IMR-90 (cell line): ENCODE results near the gene HNRNPM. TPM values are rescaled to one million over a fixed set of nuclear protein-coding genes. Genes with fewer than 3 reads are reported as not detected.

Experiments used
- ATAC-seq: fragments of 200-7000 bp; cut with Tn5 transposase; 2 replicates; pipeline ENCODE4 v1.9.1; 2020; ENCODE audit warnings: low read depth, mild to moderate bottlenecking, moderate library complexity
- BruUV-seq: library from RNA; stranded (reverse); fragments of 400-500 nt; replicated peaks from 2 replicates; lab custom pipeline; 2021; lab: Mats Ljungman, UMichigan
- CTCF ChIA-PET: fragments of 300-600 bp; formaldehyde crosslinking; extraction: SDS; loops from one replicate; lab custom pipeline; 2021; ENCODE audit warnings: antibody characterized with exemption; lab: Yijun Ruan, JAX
- POLR2A ChIA-PET: fragments of 300-600 bp; sonication (Branson Sonifier 250); formaldehyde crosslinking; loops from one replicate; lab custom pipeline; 2022; ENCODE audit warnings: antibody characterized with exemption; ENCODE audit not compliant: unreplicated experiment; lab: Charles Lee
- DNase-seq: peaks from one replicate; pipeline ENCODE4 v3.0.0; 2013
- H2AFZ ChIP-seq: replicated peaks from 2 replicates; pipeline ENCODE3; 2013; ENCODE audit warnings: low read length, mild to moderate bottlenecking; ENCODE audit not compliant: poor library complexity
- H2AK5ac ChIP-seq: 2 replicates; pipeline ENCODE4 v1.6.1; 2013; ENCODE audit warnings: low read depth, low read length, inconsistent platforms
- H2AK9ac ChIP-seq: replicated peaks from 2 replicates; pipeline ENCODE3; 2013; ENCODE audit warnings: mild to moderate bottlenecking, low read depth, low read length, moderate library complexity; ENCODE audit not compliant: poor library complexity
- H2BK120ac ChIP-seq: 2 replicates; pipeline ENCODE4 v1.6.1; 2013; ENCODE audit warnings: low read depth, low read length, inconsistent platforms
- H2BK15ac ChIP-seq: 3 replicates; pipeline ENCODE4 v1.6.1; 2013; ENCODE audit warnings: low read depth, low read length, inconsistent platforms
- H2BK20ac ChIP-seq: 2 replicates; pipeline ENCODE4 v1.6.1; 2013; ENCODE audit warnings: low read depth, mild to moderate bottlenecking, inconsistent platforms, low read length, moderate library complexity
- H2BK5ac ChIP-seq: 2 replicates; pipeline ENCODE4 v1.6.1; 2013; ENCODE audit warnings: mild to moderate bottlenecking, low read depth, low read length, inconsistent platforms; ENCODE audit not compliant: poor library complexity, severe bottlenecking
- H3K14ac ChIP-seq: replicated peaks from 2 replicates; pipeline ENCODE4 v1.6.1; 2013; ENCODE audit warnings: low read depth, low read length, inconsistent platforms
- H3K18ac ChIP-seq: 2 replicates; pipeline ENCODE4 v1.6.1; 2013; ENCODE audit warnings: low read depth, low read length, control low read depth
- H3K23ac ChIP-seq: 2 replicates; pipeline ENCODE4 v1.6.1; 2013; ENCODE audit warnings: low read depth, low read length, inconsistent platforms
- H3K27ac ChIP-seq: 2 replicates; pipeline ENCODE4 v1.5.1; 2013; ENCODE audit warnings: mild to moderate bottlenecking, control low read depth, low read length; ENCODE audit not compliant: insufficient read depth
- H3K27me3 ChIP-seq: 2 replicates; pipeline ENCODE4 v1.6.1; 2013; ENCODE audit warnings: low read length; ENCODE audit not compliant: control insufficient read depth, insufficient read depth
- H3K36me3 ChIP-seq: 2 replicates; pipeline ENCODE4 v1.6.1; 2013; ENCODE audit warnings: low read length, mixed read lengths; ENCODE audit not compliant: control insufficient read depth, insufficient read depth
- H3K4ac ChIP-seq: 2 replicates; pipeline ENCODE4 v1.6.1; 2013; ENCODE audit warnings: low read depth, low read length, inconsistent platforms
- H3K4me1 ChIP-seq: 2 replicates; pipeline ENCODE4 v1.6.1; 2013; ENCODE audit warnings: low read length, mixed read lengths; ENCODE audit not compliant: control insufficient read depth, insufficient read depth
- H3K4me2 ChIP-seq: 2 replicates; pipeline ENCODE4 v1.6.1; 2013; ENCODE audit warnings: low read depth, mild to moderate bottlenecking, control low read depth, low read length, moderate library complexity
- H3K4me3 ChIP-seq: 2 replicates; pipeline ENCODE4 v1.5.1; 2013; ENCODE audit warnings: low read depth, mild to moderate bottlenecking, control low read depth, low read length, moderate library complexity; ENCODE audit not compliant: insufficient read depth
- H3K56ac ChIP-seq: 2 replicates; pipeline ENCODE4 v1.6.1; 2013; ENCODE audit warnings: low read length, inconsistent platforms; ENCODE audit not compliant: insufficient read depth; ENCODE audit errors: extremely low read depth
- H3K79me1 ChIP-seq, 2 experiments: 2 replicates each; pipeline ENCODE4 v1.6.1; 2013; ENCODE audit warnings: low read length in 2 of 2, inconsistent platforms in 1 of 2, low read depth in 1 of 2
- H3K9ac ChIP-seq: 2 replicates; pipeline ENCODE4 v1.6.1; 2013; ENCODE audit warnings: low read depth, low read length, control low read depth
- H3K9me1 ChIP-seq: 2 replicates; pipeline ENCODE4 v1.6.1; 2013; ENCODE audit warnings: low read length, inconsistent platforms; ENCODE audit not compliant: insufficient read depth
- H3K9me3 ChIP-seq: 2 replicates; pipeline ENCODE4 v1.6.1; 2013; ENCODE audit warnings: low read length; ENCODE audit not compliant: control insufficient read depth, insufficient read depth
- H4K20me1 ChIP-seq: 2 replicates; pipeline ENCODE4 v1.6.1; 2013; ENCODE audit warnings: low read length, inconsistent platforms; ENCODE audit not compliant: insufficient read depth
- H4K5ac ChIP-seq: 2 replicates; pipeline ENCODE4 v1.6.1; 2013; ENCODE audit warnings: mild to moderate bottlenecking, low read depth, low read length, control low read depth
- H4K8ac ChIP-seq, 2 experiments: 2 replicates each; pipeline ENCODE4 v1.6.1; 2013; ENCODE audit warnings: low read depth in 2 of 2, low read length in 2 of 2, control low read depth in 1 of 2, inconsistent platforms in 1 of 2
- H4K91ac ChIP-seq: 2 replicates; pipeline ENCODE4 v1.6.1; 2013; ENCODE audit warnings: low read depth, low read length, inconsistent platforms; ENCODE audit not compliant: insufficient read depth
- BHLHE40 ChIP-seq: fragments of 150-350 bp; IDR thresholded peaks from 2 replicates; pipeline ENCODE4 v1.6.1; 2016; ENCODE audit warnings: mild to moderate bottlenecking, low read depth, low read length
- CEBPB ChIP-seq: IDR thresholded peaks from 2 replicates; pipeline ENCODE4 v1.6.1; 2012; ENCODE audit warnings: low read depth, low read length, improper control_type of control experiment
- CHD1 ChIP-seq: IDR thresholded peaks from 2 replicates; pipeline ENCODE4 v1.6.1; 2012; ENCODE audit warnings: low read depth, low read length, improper control_type of control experiment
- FOS ChIP-seq: fragments of 150-350 bp; IDR thresholded peaks from 2 replicates; pipeline ENCODE4 v1.6.1; 2016; ENCODE audit warnings: low read depth, low read length
- MAFK ChIP-seq: IDR thresholded peaks from 2 replicates; pipeline ENCODE4 v1.6.1; 2012; ENCODE audit warnings: low read depth, low read length, improper control_type of control experiment
- MAZ ChIP-seq: IDR thresholded peaks from 2 replicates; pipeline ENCODE4 v1.6.1; 2012; ENCODE audit warnings: low read depth, mild to moderate bottlenecking, low read length, improper control_type of control experiment, moderate library complexity, borderline replicate concordance
- MXI1 ChIP-seq: IDR thresholded peaks from 2 replicates; pipeline ENCODE4 v1.6.1; 2012; ENCODE audit warnings: low read depth, mild to moderate bottlenecking, low read length, moderate library complexity, borderline replicate concordance
- NFE2L2 ChIP-seq: fragments of 150-350 bp; IDR thresholded peaks from 2 replicates; pipeline ENCODE4 v1.6.1; 2016; ENCODE audit warnings: low read depth, mild to moderate bottlenecking, low read length
- POLR2A ChIP-seq: IDR thresholded peaks from 2 replicates; pipeline ENCODE4 v1.6.1; 2012; ENCODE audit warnings: mild to moderate bottlenecking, low read depth, low read length
- RAD21 ChIP-seq: IDR thresholded peaks from 2 replicates; pipeline ENCODE4 v1.6.1; 2012; ENCODE audit warnings: low read length, improper control_type of control experiment
- RCOR1 ChIP-seq: IDR thresholded peaks from 2 replicates; pipeline ENCODE4 v1.6.1; 2012; ENCODE audit warnings: mild to moderate bottlenecking, low read length, improper control_type of control experiment; ENCODE audit not compliant: insufficient replicate concordance
- RFX5 ChIP-seq: IDR thresholded peaks from 2 replicates; pipeline ENCODE4 v1.8.0; 2012; ENCODE audit warnings: low read depth, mild to moderate bottlenecking, low read length, moderate library complexity
- SMC3 ChIP-seq: fragments of 150-350 bp; IDR thresholded peaks from 2 replicates; pipeline ENCODE4 v1.6.1; 2016; ENCODE audit warnings: low read depth, mild to moderate bottlenecking, antibody characterized with exemption, low read length, moderate library complexity
- WGBS, 2 experiments: methylation state at CpG; one replicate each; pipeline versions ENCODE4 v1.1.5 to v1.1.7; 2013; ENCODE audit warnings: missing lambda C conversion rate in 2 of 2; ENCODE audit not compliant: insufficient read length in 1 of 2; ENCODE audit errors: extremely low coverage in 2 of 2; 5-methylcytosine and 5-hydroxymethylcytosine counted together
- dilution Hi-C: fragments of 300-500 bp; cut with HindIII; formaldehyde crosslinking; loops from one replicate; pipeline ENCODE4 v1.14.3; 2018; ENCODE audit warnings: low sequenced_read_pairs; ENCODE audit not compliant: unreplicated experiment
- in situ Hi-C: fragments of 300-500 bp; cut with MboI; formaldehyde crosslinking; loops from 3 replicates; pipeline ENCODE4 v1.14.3; 2019; ENCODE audit warnings: low sequenced_read_pairs, inconsistent platforms, mixed read lengths
- intact Hi-C: fragments of 100-400 bp; cut with micrococcal nuclease; formaldehyde crosslinking; loops from 2 replicates; pipeline ENCODE4 v1.10.0; 2022
- polyA plus RNA-seq, 3 experiments: library from polyadenylated mRNA; depleted of rRNA; stranded (reverse); fragments of >200 nt; gene quantifications; 2 replicates each; pipeline ENCODE4 v1.2.3, GENCODE V29; 2012; ENCODE audit warnings: low replicate concordance in 1 of 3
- total RNA-seq: library from RNA; depleted of rRNA; stranded (reverse); fragments of >200 nt; gene quantifications from 2 replicates; pipeline ENCODE4 v1.2.3, GENCODE V29; 2012
- TF ChIP-seq, protein P1 (sequence below): fragments of 150-350 bp; IDR thresholded peaks from 2 replicates; pipeline ENCODE4 v1.6.1; 2017; ENCODE audit warnings: mild to moderate bottlenecking, antibody characterized with exemption, low read length, low read depth
- TF ChIP-seq, protein P2 (sequence below): fragments of 150-350 bp; IDR thresholded peaks from 2 replicates; pipeline ENCODE4 v1.6.1; 2016; ENCODE audit warnings: low read depth, mild to moderate bottlenecking, low read length, moderate library complexity, borderline replicate concordance
- TF ChIP-seq, protein P3 (sequence below): conservative IDR thresholded peaks from 2 replicates; pipeline ENCODE4 v1.5.1; 2012; ENCODE audit warnings: mild to moderate bottlenecking, low read depth, low read length, improper control_type of control experiment

Gene HNRNPM
- total and polyA plus RNA-seq, 2 of the 4 experiments (the other 2 are of a cell fraction) = 75.6 to 197 TPM

DNA sequence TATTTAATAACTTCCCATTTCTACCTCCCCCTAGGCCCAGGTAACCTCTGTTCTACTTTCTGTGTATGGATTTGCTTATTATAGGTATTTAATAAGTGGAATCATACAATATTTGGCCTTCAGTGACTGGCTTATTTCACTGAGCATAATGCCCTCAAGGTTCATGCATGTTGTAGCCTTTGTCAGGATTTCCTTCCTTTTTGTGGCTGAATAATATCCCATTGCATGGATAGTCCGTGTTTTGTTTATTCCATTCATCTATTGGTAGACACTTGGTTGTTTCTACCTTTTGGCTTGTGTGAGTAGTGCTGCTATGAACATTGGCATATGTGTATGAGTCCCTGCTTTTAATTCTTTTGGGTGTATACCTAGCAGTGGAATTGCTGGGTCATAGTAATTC, 9.4 kb downstream of the HNRNPM start:
- WGBS, 2 experiments = 60% methylated on average over 1 of the region's 1 CpG; no CpG with 5 or more reads in 1 of the 2 experiments

More for the DNA sequence above, 9.4 kb downstream of the HNRNPM start:
- Histone ChIP-seq H3K9me1 (peaks cover 51% of the 10 kb centered on the region), H3K14ac (no peak overlapping the region), H3K23ac (no peak overlapping the region), H3K4me1 (peaks cover 30% of the 10 kb centered on the region), H2BK5ac (no peak overlapping the region), H3K9ac (no peak overlapping the region), H3K4me3 (no peak overlapping the region), H4K8ac (no peak overlapping the region), H3K79me1 (peaks cover 10 to 86% of the 10 kb centered on the region in 2 experiments), H4K20me1 (peaks cover 99% of the 10 kb centered on the region), H3K9me3 (no peaks in the 10 kb centered on the region), H3K4ac (no peak overlapping the region), H2AFZ (no peak overlapping the region), H4K91ac (no peak overlapping the region), H2BK20ac (no peak overlapping the region), H2AK5ac (no peak overlapping the region), H4K5ac (no peak overlapping the region), H3K4me2 (no peak overlapping the region), H3K27me3 (no peaks in the 10 kb centered on the region), H2AK9ac (no peak overlapping the region), H3K56ac (no peak overlapping the region), H3K27ac (no peak overlapping the region), H3K36me3 (peaks cover 17% of the 10 kb centered on the region), H2BK15ac (no peak overlapping the region), H2BK120ac (no peak overlapping the region), H3K18ac (no peak overlapping the region)
- in situ Hi-C loops (no loop called here), intact Hi-C loops (no loop called here), dilution Hi-C loops (no loop called here)
- no peak for TF ChIP-seq RAD21
- TF ChIP-seq SMC3 = no peak
- no peak for TF ChIP-seq BHLHE40
- no peak for TF ChIP-seq CEBPB
- no peak for TF ChIP-seq RCOR1
- no peak for TF ChIP-seq MAFK
- TF ChIP-seq, protein P1, sequence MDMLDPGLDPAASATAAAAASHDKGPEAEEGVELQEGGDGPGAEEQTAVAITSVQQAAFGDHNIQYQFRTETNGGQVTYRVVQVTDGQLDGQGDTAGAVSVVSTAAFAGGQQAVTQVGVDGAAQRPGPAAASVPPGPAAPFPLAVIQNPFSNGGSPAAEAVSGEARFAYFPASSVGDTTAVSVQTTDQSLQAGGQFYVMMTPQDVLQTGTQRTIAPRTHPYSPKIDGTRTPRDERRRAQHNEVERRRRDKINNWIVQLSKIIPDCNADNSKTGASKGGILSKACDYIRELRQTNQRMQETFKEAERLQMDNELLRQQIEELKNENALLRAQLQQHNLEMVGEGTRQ = no peak
- TF ChIP-seq, protein P2, sequence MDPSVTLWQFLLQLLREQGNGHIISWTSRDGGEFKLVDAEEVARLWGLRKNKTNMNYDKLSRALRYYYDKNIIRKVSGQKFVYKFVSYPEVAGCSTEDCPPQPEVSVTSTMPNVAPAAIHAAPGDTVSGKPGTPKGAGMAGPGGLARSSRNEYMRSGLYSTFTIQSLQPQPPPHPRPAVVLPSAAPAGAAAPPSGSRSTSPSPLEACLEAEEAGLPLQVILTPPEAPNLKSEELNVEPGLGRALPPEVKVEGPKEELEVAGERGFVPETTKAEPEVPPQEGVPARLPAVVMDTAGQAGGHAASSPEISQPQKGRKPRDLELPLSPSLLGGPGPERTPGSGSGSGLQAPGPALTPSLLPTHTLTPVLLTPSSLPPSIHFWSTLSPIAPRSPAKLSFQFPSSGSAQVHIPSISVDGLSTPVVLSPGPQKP = no peak
- TF ChIP-seq FOS = no peak
- TF ChIP-seq, protein P3, sequence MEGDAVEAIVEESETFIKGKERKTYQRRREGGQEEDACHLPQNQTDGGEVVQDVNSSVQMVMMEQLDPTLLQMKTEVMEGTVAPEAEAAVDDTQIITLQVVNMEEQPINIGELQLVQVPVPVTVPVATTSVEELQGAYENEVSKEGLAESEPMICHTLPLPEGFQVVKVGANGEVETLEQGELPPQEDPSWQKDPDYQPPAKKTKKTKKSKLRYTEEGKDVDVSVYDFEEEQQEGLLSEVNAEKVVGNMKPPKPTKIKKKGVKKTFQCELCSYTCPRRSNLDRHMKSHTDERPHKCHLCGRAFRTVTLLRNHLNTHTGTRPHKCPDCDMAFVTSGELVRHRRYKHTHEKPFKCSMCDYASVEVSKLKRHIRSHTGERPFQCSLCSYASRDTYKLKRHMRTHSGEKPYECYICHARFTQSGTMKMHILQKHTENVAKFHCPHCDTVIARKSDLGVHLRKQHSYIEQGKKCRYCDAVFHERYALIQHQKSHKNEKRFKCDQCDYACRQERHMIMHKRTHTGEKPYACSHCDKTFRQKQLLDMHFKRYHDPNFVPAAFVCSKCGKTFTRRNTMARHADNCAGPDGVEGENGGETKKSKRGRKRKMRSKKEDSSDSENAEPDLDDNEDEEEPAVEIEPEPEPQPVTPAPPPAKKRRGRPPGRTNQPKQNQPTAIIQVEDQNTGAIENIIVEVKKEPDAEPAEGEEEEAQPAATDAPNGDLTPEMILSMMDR = no peak
- TF ChIP-seq CHD1 = no peak
- no peak for TF ChIP-seq POLR2A
- no peak for TF ChIP-seq NFE2L2
- no peak for TF ChIP-seq RFX5
- no peak for TF ChIP-seq MXI1
- TF ChIP-seq MAZ = no peak
- ATAC-seq (no peak), DNase-seq (no peak)
- BruUV-seq = no TSS peak
- CTCF ChIA-PET = interaction anchor here (0.7 kb wide), 1 partner anchor 10 kb away, joined by 3 read pairs; no protein-coding TSS in a partner anchor
- POLR2A ChIA-PET = no interaction called here
